ENCODE data around the gene EGF.

DNA sequence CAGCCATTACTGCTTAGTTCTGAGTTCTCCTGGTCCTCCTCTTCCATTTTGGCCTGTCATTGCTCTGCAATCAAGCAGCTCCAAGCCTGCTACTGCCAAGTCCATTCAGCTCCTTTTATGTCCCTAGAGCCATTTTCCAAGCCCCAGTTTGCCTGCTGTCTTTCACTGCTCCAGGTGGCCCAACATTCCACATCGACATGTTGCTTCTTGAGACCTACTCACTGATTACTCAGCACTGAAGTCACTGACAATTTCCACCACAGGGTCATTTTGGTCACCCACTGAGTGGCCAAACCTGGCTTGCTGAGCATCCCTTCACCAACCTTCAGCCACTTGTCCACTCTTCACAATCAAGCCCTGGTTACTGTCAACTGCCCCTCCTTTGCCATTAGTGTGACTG, 37.6 kb upstream of the EGF start:
- TF ChIP-seq, protein P1, sequence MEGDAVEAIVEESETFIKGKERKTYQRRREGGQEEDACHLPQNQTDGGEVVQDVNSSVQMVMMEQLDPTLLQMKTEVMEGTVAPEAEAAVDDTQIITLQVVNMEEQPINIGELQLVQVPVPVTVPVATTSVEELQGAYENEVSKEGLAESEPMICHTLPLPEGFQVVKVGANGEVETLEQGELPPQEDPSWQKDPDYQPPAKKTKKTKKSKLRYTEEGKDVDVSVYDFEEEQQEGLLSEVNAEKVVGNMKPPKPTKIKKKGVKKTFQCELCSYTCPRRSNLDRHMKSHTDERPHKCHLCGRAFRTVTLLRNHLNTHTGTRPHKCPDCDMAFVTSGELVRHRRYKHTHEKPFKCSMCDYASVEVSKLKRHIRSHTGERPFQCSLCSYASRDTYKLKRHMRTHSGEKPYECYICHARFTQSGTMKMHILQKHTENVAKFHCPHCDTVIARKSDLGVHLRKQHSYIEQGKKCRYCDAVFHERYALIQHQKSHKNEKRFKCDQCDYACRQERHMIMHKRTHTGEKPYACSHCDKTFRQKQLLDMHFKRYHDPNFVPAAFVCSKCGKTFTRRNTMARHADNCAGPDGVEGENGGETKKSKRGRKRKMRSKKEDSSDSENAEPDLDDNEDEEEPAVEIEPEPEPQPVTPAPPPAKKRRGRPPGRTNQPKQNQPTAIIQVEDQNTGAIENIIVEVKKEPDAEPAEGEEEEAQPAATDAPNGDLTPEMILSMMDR (tag by site-specific recombination; IDR thresholded peaks at IDR 0.05): no peak
- no peak for TF ChIP-seq KLF10 (tag by site-specific recombination; IDR thresholded peaks at IDR 0.05)
